SH-SY5Y (cell line): Measurements from ENCODE around the gene PHACTR1.

ENCODE experiments used
- GATA2 ChIP-seq: IDR thresholded peaks from 2 replicates; pipeline ENCODE4 v1.6.1; 2011; ENCODE audit warnings: mild to moderate bottlenecking, low read depth, low read length
- GATA3 ChIP-seq: IDR thresholded peaks from 2 replicates; pipeline ENCODE4 v1.6.1; 2011; ENCODE audit warnings: low read depth, mild to moderate bottlenecking, low read length, moderate library complexity

DNA sequence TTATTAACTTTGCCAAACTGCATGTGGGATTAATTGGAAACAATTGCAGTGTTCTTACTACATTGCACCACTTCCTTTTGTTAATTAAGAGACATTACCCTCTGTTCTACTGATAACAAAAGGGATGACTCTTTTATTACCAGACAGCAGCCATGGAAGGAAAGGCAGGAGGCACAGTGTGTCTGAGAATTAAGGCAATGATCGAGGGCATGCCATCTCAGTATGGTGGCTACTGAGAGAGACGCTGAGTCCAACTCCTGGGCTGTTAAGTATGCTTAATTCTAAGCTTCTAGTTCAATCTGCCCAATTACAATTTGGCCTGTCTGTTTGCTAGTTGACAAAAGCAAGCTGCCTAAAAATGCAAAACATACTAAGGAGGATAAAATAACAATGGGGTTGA, 227.4 kb downstream of the PHACTR1 start:
- TF ChIP-seq GATA2, result no peak
- no peak for TF ChIP-seq GATA3
